GM18909 (cell line): Measurements from ENCODE around the gene CLEC17A.
"Not testable (repeated sequence)": the region's sequence is repeated elsewhere in the genome, so short reads cannot be mapped to it uniquely, and the experiment has no call there.

Experiments
- ATAC-seq: cut with Tn5 transposase; IDR thresholded peaks from one replicate; pipeline ENCODE4 v1.9.1; 2021; ENCODE audit warnings: mild to moderate bottlenecking; ENCODE audit not compliant: unreplicated experiment, poor library complexity

The CLEC17A gene

DNA sequence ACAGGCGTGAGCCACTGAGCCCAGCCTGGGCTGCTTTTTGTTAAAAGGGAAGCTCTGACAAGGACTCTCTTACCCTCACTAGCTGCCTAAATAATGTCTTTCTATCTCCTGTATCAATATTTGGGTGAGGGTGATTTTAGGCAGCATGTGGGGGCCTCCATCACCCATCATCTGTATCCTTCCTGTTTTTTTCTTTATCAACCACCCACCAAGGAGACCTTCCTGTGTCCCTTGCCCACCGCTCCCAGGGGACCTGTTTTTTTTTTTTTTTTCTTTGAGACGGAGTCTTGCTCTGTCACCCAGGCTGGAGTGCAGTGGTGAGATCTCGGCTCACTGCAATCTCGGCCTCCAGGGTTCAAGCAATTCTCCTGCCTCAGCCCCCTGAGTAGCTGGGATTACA is 5.6 kb upstream of the CLEC17A start:
- ATAC-seq, result no peak

DNA sequence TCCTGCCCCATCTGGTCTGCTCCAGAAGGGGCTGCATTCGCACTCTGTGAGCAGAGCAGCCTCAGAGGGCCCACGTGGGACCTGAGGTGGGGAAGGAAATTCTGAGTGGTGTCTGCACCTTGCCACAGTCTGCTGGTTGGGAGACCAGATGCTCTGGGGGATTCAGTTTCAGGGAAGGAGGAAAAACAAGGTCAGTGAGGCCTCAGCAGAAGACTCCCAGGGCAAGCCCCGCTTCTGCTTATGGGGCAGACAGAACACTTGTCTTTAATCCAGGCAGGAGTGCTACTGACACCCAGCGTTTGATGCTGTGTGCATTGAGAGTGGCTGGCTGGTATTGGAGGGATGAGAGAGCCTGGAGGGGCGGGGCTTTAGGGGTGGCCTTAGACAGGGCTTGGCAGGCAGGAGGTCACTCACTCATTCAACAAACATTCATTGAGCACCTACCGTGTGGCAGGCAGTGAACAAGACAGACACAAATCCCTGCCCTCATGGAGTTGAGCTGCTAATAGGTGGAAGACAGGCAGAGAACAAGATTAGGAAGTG is 4.9 kb upstream of the CLEC17A start:
- no peak for ATAC-seq

DNA sequence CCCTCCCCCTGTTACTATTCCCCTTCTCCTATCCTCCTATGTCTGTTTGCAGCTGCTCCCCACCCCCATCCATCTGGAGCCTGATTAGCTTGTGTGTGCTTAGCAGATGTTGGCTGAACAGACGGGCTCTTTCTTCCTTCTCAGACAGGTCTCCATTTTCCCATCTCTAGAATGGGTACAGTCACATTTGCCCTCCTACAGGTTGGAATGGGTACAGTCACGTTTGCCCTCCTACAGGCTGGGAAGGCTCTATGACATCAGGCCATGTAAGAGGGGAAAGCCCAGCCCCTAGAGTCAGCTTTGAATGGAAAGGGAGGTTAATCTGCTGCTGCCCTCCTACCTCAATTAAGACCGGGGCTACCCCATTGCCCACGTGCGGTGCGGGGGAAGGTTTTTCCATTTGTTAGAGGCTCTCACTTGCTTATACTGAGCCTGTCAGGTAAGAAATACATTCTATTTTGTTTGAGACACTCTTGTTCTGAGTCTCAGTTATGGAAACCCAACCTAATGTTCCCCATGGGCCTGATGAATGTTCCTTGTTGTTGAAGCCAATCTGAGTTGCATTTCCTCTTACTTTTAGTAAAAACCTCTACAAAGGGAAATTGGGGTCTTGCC is 2.2 kb upstream of the CLEC17A start:
- no peak for ATAC-seq

DNA sequence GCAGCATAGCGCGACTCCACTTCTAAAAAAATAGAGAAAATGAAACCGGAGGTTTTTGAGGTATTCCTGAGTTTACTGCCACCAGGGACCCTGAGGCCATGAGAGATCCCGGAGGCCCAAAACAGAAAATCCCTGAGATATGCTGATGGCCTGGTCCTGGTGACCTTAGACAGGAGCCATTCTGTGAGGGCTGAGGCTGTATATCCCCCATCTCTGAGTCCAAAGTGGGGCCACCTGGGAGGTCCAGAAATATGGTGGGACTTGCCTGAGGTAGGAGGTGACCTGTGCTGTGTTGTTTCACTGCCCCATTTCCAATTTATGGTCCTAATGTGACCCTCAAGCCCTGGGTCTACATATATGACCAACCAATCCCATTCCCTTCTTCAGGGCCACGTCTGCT is 1.5 kb downstream of the CLEC17A start:
- ATAC-seq, result not testable (repeated sequence)

DNA sequence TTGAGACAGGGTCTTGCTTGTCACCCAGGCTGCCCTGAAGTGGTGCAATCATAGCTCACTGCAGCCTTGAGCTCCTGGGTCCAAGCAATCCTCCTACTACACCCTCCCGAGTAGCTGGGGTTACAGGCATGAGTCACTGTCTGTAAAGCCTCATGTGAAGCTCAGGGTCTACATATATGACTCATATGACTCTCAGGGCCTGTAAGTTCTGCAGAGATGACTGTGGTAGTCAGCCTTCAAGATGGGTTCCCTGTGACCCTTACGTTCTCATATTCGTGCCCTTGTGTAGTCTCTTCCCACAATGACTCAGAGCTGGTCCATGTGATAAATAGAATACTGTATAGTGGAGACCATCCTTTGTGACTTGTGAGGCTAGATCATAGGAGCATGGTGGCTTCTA is 2.3 kb downstream of the CLEC17A start:
- ATAC-seq, result peak; percentile 75

DNA sequence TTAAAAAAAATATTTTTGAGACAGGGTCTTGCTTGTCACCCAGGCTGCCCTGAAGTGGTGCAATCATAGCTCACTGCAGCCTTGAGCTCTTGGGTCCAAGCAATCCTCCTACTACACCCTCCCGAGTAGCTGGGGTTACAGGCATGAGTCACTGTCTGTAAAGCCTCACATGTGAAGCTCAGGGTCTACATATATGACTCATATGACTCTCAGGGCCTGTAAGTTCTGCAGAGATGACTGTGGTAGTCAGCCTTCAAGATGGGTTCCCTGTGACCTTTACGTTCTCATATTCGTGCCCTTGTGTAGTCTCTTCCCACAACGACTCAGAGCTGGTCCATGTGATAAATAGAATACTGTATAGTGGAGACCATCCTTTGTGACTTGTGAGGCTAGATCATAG is 6.5 kb downstream of the CLEC17A start:
- not testable (repeated sequence) for ATAC-seq

DNA sequence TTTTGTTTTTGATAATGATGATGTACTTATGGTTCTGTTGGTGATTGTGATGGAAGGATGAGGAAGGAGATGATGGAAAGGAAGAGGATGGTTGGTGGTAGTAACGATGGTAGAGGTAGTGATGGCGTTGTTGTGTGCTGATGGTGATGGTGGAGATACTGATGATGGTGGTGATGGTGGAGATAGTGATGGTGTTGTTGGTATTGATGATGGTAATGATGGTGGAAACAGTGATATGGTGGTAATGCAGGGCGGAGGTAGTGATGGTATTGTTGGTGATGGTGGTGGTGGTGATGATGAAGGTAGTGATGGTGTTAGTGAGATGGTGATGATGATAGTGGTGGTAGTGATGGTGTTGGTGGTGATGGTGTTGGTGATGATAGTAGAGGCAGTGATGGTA is 12.7 kb downstream of the CLEC17A start:
- ATAC-seq, result no peak

DNA sequence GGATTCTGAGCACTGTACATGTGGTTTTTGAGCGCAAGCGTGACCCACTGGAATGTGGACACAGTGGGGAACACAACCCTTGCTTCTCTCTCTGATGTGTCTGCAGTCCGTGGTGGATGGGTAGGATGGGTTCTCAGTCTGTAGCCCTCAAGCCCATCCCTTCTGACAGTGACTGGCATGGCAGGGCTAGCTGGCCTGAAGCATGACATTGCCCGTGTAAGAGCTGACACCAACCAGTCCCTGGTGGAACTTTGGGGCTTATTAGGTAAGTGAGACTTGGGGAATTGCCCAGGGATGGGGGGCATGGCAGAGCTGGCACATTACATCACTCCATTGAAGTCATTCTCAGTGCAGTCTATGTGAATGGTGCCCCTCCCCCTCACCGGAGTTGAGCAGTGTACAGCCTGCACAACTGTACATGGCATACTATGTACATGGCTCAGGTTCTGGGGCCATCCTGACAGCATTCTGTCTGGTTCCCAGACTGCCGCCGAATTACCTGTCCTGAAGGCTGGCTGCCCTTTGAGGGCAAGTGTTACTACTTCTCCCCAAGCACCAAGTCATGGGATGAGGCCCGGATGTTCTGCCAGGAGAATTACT is 16.8 kb downstream of the CLEC17A start:
- ATAC-seq, result no peak

DNA sequence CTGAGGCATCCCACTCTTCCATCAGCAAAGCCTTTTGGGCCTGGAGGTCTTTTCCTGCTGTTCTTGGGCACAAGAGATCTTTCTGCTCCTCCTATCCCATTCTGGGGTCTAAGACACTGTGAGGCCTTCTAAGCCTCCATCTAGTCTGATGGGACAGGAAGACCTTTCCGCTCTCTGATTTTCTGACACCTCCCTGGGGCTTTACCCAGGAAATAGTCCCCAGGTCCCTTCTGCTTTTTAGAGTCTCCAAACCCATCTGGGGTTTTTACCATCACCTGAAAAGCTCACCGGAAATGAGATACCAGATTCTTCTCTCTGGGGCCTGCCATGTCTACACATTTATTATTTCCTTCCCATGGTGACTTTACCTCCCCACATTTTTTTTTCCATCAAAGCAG is 21.1 kb downstream of the CLEC17A start:
- ATAC-seq, result peak; percentile 75

DNA sequence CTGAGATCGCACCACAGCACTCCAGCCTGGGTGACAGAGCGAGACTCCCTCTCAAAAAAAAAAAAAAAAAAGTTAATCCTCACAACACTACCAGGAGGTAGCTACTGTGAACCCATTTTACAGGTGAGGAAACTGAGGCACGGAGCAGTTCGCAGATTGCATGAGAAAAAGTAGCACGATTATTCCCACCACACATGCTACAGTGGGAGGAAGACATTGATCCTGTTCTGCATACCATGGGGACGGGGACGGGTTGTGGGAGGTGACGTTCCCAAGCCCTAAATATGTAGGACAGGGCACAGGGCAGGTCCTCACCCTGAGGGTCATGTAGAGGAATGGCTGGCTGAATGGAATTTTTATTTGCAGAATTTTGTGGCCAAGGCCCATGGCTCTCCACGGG is 23.7 kb downstream of the CLEC17A start:
- ATAC-seq, result no peak

DNA sequence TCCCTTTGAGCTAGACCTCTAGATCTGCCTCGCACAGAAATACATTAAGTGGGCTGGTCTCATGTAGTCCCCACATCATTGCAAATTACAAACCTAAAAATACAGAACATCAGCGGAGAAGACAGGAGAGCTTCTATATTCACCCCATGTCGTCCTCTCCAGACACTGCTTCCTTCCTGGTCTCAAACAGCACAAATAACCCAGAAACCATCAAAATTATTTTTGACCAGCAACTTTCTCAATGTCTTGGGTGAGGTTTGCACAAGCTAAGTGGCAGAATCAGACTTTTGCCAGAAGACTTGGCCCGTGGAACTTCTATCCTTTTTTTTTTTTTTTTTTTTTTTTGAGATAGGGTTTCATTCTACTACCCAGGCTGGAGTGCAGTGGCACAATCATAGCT is 28.2 kb downstream of the CLEC17A start:
- ATAC-seq, result no peak

DNA sequence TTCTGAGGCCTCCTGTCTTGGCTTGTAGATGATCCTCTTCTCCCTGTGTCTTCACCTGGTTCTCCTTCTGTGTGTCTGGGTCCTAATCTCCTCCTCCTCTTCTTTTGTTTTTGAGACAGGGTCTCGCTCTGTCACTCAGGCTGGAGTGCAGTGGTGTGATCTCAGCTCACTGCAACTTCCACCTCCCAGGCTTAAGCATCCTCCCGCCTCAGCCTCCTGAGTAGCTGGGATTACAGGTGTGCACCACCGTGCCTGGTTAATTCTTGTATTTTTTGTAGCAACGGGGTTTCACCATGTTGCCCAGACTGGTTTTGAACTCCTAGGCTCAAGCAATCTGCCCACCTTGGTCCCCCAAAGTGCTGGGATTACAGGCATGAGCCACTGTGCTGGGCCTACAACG is 29.4 kb downstream of the CLEC17A start:
- ATAC-seq, result not testable (repeated sequence)

DNA sequence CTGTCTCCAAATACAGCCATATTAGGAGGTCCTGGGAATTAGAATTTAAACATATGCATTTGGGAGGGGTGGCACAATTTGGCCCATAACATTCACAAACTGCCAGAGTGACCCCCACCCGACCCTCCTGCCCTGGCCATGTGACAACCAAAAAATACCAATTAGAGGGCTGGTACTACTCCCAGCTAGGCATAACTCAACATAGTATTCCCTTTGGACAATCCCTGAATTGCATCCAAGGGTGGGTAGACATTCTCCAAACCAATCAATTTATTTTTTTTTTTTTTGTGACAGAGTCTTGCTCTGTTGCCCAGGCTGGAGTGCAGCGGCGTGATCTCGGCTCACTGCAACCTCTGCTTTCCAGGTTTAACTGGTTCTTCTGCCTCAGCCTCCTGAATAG is 29.8 kb downstream of the CLEC17A start:
- no peak for ATAC-seq

DNA sequence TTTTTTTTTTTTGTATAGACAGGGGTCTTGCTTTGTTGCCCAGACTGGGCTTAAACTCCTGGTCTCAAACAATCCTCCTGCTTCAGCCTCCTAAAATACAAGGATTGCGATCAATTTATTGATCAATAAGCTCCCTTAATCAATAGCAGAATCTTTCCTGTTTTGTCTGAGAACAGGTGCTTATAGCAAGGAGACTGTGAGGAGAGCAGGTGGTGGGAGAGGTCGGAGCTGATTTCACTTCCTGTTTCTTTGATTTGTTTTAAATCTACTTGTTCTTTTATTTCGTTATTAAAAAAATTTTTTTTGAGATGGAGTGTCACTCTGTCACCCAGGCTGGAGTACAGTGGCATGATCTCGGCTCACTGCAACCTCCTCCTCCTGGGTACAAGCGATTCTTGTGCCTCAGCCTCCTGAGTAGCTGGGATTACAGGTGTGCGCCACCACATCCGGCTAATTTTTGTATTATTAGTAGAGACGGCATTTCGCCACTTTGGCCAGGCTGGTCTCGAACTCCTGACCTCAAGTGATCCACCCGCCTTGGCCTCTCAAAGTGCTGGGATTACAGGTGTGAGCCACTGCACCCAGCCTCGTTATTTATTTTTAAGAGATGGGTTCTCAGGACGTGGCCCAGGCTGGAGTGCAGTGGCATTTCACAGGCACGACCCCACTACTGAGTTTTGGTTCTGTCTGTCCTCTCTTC is 30.7 kb downstream of the CLEC17A start:
- ATAC-seq, result not testable (repeated sequence)

DNA sequence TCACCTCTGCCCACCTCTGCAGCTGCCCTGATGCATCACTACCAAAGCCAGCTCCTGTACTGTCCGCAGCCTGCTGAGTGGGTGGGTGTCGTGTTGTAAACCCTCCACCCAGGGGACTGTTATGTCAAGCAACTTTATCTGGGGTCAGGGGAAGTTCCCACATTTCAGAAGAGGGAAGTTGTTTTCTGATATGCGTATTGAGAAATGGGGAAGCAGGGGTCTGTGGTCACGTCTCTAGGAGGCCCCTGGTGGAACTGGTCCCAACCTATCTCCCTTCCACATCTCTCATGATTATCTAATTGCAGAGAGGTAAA is 31.2 kb downstream of the CLEC17A start:
- ATAC-seq, result no peak

DNA sequence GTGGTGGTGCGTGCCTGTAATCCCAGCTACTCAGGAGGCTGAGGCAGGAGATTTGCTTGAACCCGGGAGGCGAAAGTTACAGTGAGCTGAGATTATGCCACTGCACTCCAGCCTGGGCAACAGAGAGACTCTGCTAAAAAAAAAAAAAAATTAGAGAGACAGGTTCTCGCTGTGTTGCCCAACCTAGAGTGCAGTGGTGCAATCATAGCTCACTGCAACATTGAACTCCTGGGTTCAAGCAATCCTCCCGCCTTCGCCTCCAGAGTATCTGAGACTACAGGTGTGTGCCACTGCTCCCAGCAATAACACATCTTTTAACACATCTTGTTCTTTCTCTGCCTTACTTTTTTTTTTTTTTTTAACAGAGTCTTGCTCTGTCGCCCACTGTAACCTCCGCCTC is 32.7 kb downstream of the CLEC17A start:
- no peak for ATAC-seq

DNA sequence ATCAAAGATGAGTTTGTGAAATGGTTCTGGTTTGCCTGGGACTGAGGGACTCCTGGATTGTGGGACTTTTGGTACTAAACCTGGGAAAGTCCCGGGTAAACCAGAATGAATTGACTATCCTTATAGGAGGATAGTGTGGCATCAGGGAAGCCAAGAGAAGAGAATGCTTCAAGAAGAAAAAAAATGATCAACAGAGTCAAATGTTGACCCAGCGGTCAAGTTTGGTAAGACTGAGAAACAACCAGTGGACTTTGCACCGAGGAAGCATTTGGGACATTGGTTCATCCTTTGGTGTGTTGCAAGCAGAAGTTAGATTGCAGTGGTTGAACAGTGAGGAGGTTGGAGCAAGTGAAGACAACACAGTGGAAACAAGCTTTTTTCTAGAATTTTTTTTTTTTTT is 33.5 kb downstream of the CLEC17A start:
- no peak for ATAC-seq

DNA sequence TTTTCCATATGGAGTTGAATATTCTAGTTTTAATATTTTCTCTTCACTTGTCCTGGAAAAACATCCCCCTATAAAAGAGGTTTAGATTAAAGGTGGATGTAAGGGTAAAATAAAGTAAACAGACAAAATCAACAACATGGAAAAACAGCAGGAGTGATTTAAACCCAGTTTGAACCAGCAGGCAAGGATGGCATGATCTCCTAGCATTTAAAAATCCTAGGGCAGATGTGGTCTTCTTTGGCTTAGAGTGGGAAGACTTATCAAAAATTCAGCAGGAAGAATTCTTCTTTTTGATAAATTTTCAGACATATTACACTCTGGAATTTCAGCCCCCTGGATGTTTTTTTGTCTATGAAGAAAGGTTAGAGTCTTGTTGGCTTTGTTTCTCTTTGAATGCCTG is 36.5 kb downstream of the CLEC17A start:
- ATAC-seq, result no peak

DNA sequence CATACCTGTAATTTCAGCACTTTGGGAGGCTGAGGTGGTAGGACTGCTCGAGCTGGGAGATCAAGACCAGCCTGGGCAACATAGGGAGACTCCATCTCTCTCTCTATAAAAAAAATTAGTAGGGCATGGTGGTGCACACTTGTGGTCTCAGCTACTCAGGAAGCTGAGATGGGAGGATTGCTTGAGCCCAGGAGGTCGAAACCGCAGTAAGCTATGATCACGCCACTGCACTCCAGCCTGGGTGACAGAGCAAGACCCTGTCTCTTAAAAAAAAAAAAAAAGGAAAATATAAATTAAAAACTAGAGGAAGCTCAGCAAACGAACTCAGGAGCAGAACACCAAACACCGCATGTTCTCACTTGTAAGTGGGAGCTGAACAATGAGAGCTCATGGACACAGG is 41.6 kb downstream of the CLEC17A start:
- ATAC-seq, result not testable (repeated sequence)

DNA sequence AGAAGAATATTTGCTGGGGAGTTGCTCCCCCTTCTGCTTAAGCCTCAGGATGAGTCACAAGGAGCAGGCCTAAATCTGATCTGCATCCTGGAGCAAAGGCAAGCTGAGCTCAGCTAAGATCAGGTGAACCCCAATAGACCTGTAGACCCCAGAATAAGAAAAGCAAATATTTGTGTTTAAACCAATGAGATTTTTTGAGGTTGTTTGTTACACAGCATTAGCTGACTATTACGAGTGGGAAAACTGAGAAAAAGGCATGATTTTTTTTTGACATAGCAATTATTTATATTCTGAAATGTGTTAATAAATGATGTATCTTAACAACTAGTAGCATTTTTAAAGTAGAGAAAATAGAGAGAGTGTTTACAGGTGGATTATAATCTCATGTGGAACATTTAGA is 46.7 kb downstream of the CLEC17A start:
- ATAC-seq, result no peak

DNA sequence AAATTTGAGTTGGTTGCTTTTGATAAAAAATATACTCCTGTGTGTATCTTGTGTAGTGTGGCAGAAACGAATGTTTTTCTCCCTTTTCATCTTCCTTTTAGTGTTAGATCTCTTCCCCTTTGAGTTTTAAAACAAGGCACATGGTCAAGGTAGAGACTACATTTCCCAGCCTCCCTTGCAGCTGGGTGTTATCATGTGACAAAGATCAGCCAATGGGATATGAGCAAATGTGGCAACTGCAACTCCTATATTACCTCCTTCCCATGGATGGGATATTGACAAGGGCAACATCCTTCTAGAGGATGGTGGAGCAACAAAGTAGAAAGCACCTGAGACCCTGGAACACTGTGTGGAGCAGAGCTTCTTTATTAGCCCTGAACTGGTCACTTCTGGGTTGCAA is 49.4 kb downstream of the CLEC17A start:
- no peak for ATAC-seq
